GM23338 (cell line): ENCODE data around the gene UROS.

Source experiments
- CREB1 ChIP-seq: fragments of 250-450 bp; sonication (Bioruptor Pico); IDR thresholded peaks from 2 replicates; pipeline ENCODE4 v1.5.0; 2020; ENCODE audit warnings: low read depth, mild to moderate bottlenecking, moderate library complexity
- EZH2phosphoT487 ChIP-seq: fragments of 200-600 bp; sonication (generic); IDR thresholded peaks from one replicate; pipeline ENCODE4 v1.8.1; 2018; ENCODE audit warnings: antibody characterized with exemption; ENCODE audit not compliant: unreplicated experiment
- JUNB ChIP-seq: IDR thresholded peaks from one replicate; pipeline ENCODE4 v1.6.1; 2016; ENCODE audit warnings: antibody characterized with exemption; ENCODE audit not compliant: unreplicated experiment
- TF ChIP-seq, protein P1 (sequence below), 2 experiments: fragments of 200-600 bp in 1 of 2; sonication (generic) in 1 of 2; conservative IDR thresholded peaks; 2 replicates each; pipeline versions ENCODE4 v1.5.1 to v1.6.1; 2016 to 2017; ENCODE audit warnings: antibody characterized with exemption in 2 of 2, low read depth in 2 of 2, mild to moderate bottlenecking in 2 of 2, moderate library complexity in 1 of 2

DNA sequence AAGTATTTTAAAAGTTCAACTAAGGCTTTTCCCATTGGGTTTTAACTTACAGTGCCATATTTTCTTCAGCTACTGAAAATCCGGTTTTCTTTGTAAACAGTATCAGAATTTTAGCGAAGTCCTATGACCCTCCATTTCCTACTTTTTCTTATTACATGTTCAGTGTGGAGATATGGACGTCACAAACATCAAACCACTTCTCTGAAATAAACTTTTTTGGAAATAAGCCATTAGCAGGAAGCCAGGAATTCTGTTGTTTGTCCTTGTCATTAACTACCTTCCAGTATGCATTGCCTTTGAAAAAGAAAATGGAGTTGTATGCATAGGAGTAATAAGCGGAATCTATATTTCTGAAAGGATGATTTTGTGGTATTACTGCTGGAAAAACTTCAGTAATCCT lies 56.5 kb downstream of the UROS start:
- TF ChIP-seq JUNB (no peak), EZH2phosphoT487 (no peak), CREB1 (CRISPR knock-in tag) (no peak)
- TF ChIP-seq, protein P1, sequence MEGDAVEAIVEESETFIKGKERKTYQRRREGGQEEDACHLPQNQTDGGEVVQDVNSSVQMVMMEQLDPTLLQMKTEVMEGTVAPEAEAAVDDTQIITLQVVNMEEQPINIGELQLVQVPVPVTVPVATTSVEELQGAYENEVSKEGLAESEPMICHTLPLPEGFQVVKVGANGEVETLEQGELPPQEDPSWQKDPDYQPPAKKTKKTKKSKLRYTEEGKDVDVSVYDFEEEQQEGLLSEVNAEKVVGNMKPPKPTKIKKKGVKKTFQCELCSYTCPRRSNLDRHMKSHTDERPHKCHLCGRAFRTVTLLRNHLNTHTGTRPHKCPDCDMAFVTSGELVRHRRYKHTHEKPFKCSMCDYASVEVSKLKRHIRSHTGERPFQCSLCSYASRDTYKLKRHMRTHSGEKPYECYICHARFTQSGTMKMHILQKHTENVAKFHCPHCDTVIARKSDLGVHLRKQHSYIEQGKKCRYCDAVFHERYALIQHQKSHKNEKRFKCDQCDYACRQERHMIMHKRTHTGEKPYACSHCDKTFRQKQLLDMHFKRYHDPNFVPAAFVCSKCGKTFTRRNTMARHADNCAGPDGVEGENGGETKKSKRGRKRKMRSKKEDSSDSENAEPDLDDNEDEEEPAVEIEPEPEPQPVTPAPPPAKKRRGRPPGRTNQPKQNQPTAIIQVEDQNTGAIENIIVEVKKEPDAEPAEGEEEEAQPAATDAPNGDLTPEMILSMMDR (conservative IDR thresholded peaks at IDR 0.05; ENCODE audit: low read depth in 2 of 2), result no peak
